Measurements from ENCODE around the gene CHFR. TPM values are rescaled to one million over a fixed set of nuclear protein-coding genes. Genes with fewer than 3 reads are reported as not detected.

Gene CHFR
- total and polyA plus RNA-seq, 3 donors from 2014 or later, result 62.2 to 100 (median 89.6) TPM

- 53 to 70% methylated on average over 18 of the region's 18 CpGs for WGBS, 2 donors
- H3K27ac ChIP-seq, result no peak overlapping the region
- H3K36me3 ChIP-seq (ENCODE audit: low read depth, missing control alignments), result no peaks in the 10 kb centered on the region
These were observed 80.5 kb downstream of the CHFR start for GRCh38 chr12:132806857-132807256.

GRCh38 chr12:132804426-132804861 lies 83.0 kb downstream of the CHFR start:
- Histone ChIP-seq H3K4me3 (no peak overlapping the region), H3K27me3 (no peaks in the 10 kb centered on the region), H3K36me3 (ENCODE audit: low read depth, missing control alignments) (no peaks in the 10 kb centered on the region), H3K27ac (no peak overlapping the region), H3K9me3 (no peaks in the 10 kb centered on the region), H3K4me1 (peaks cover 2% of the 10 kb centered on the region)
- 84 to 89% methylated on average over 16 of the region's 16 CpGs for WGBS, 2 donors
- no peak for DNase-seq
- no peak for TF ChIP-seq POLR2A (IDR thresholded peaks at IDR 0.05)
- no peak for TF ChIP-seq CTCF (IDR thresholded peaks at IDR 0.05)
- intact Hi-C loops (cut with DNase I; ENCODE audit: low total_unique reads), result no loop called here

More at GRCh38 chr12:132806857-132807256, 80.5 kb downstream of the CHFR start:
- intact Hi-C loops (cut with DNase I; ENCODE audit: low total_unique reads), result no loop called here
- H3K4me3 ChIP-seq, result no peak overlapping the region
- TF ChIP-seq CTCF (IDR thresholded peaks at IDR 0.05) (no peak), POLR2A (IDR thresholded peaks at IDR 0.05) (no peak)
- H3K9me3 ChIP-seq, result no peaks in the 10 kb centered on the region
- no peak for DNase-seq
- no peaks in the 10 kb centered on the region for H3K27me3 ChIP-seq
- H3K4me1 ChIP-seq, result peaks cover 2% of the 10 kb centered on the region

DNA sequence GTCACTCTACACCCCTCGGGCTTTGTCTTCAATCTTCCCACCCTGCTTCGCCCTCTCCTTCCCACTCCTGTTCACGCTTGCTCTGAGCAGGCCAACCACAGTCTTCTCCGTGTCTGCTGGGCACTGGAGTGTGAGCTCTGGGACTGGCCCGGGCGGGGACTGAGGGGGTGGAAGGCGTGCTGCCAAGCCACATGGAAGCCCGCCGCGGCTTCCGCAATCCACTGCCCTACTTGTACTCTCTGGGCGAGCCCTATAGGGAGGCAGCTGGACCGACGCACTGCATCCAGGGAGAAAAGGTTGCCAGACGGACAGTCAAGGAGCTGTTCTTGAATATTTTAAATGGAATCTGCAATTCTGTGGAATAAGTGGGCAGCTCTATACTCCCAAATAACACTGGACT lies 83.5 kb downstream of the CHFR start:
- no peaks in the 10 kb centered on the region for H3K36me3 ChIP-seq (ENCODE audit: low read depth, missing control alignments)
- H3K27me3 ChIP-seq, result no peaks in the 10 kb centered on the region
- no peaks in the 10 kb centered on the region for H3K9me3 ChIP-seq
- TF ChIP-seq CTCF (IDR thresholded peaks at IDR 0.05) (no peak), POLR2A (IDR thresholded peaks at IDR 0.05) (no peak)
- peaks cover 2% of the 10 kb centered on the region for H3K4me1 ChIP-seq
- H3K4me3 ChIP-seq, result no peak overlapping the region
- no peak overlapping the region for H3K27ac ChIP-seq
- intact Hi-C loops (cut with DNase I; ENCODE audit: low total_unique reads), result no loop called here
- WGBS, 2 donors, result 88 to 90% methylated on average over 12 to 15 of the region's 15 CpGs
- no peak for DNase-seq

- H3K27me3 ChIP-seq, result no peaks in the 10 kb centered on the region
- DNase-seq, result no peak
- peaks cover 2% of the 10 kb centered on the region for H3K4me1 ChIP-seq
- TF ChIP-seq POLR2A (IDR thresholded peaks at IDR 0.05) (no peak), CTCF (IDR thresholded peaks at IDR 0.05) (no peak)
- no peak overlapping the region for H3K27ac ChIP-seq
- 96 to 97% methylated on average over 14 of the region's 14 CpGs for WGBS, 2 donors
- H3K4me3 ChIP-seq, result no peak overlapping the region
- intact Hi-C loops (cut with DNase I; ENCODE audit: low total_unique reads), result no loop called here
- no peaks in the 10 kb centered on the region for H3K36me3 ChIP-seq (ENCODE audit: low read depth, missing control alignments)
- no peaks in the 10 kb centered on the region for H3K9me3 ChIP-seq
These were observed 84.3 kb downstream of the CHFR start for GRCh38 chr12:132803125-132803524.

DNA sequence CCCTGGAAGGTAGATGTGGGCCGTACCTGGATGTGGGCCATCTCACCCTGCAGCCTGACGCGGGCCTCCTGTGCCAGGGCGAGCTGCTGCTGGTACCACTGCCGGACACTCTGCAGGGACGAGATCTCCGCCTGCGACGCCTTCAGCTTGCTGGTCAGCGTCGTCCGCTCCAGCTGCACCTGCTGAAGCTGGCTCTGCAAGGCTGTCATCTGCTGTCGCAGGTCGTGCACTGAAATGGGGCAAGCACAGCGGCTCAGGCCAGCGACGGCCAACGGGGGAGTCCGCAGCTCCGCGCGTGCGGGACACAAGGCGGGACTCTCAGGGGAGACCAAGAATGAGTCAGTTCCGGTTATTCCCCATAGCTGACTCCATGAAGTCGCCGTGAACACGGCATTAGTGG lies 85.7 kb downstream of the CHFR start:
- no peaks in the 10 kb centered on the region for H3K9me3 ChIP-seq
- intact Hi-C loops (cut with DNase I; ENCODE audit: low total_unique reads), result no loop called here
- no peak for DNase-seq
- H3K27me3 ChIP-seq, result no peaks in the 10 kb centered on the region
- 93 to 97% methylated on average over 5 to 28 of the region's 28 CpGs for WGBS, 2 donors
- no peak overlapping the region for H3K27ac ChIP-seq
- no peak overlapping the region for H3K4me3 ChIP-seq
- H3K36me3 ChIP-seq (ENCODE audit: low read depth, missing control alignments), result no peaks in the 10 kb centered on the region
- no peaks in the 10 kb centered on the region for H3K4me1 ChIP-seq
- TF ChIP-seq CTCF (IDR thresholded peaks at IDR 0.05) (no peak), POLR2A (IDR thresholded peaks at IDR 0.05) (no peak)

All from testis (tissue), 3 donors.